Keratinocyte (primary cell): ENCODE data around the gene CCL1.

Experiments
- CTCF ChIP-seq, 3 experiments: IDR thresholded peaks in 1 of 3; conservative IDR thresholded peaks in 1 of 3; optimal IDR thresholded peaks in 1 of 3; 2 replicates in 2 of 3; 3 replicates in 1 of 3; pipeline versions ENCODE3 to v1.5.1; 2011; ENCODE audit warnings: low read length in 3 of 3, mild to moderate bottlenecking in 3 of 3, moderate library complexity in 2 of 3, control low read depth in 1 of 3, inconsistent platforms in 1 of 3; ENCODE audit not compliant: insufficient read depth in 2 of 3; ENCODE audit errors: extremely low read depth in 1 of 3
- EZH2 ChIP-seq: IDR thresholded peaks from one replicate; pipeline ENCODE4 v1.6.1; 2012; ENCODE audit warnings: inconsistent platforms, mild to moderate bottlenecking, low read length, moderate library complexity

- TF ChIP-seq CTCF (optimal IDR thresholded peaks at IDR 0.05 in 1 of 3, IDR thresholded peaks at IDR 0.05 in 1 of 3, conservative IDR thresholded peaks at IDR 0.05 in 1 of 3; ENCODE audit: extremely low read depth in 1 of 3, insufficient read depth in 2 of 3, low read length in 3 of 3), result no peak
- TF ChIP-seq EZH2, result no peak
These were observed 4.4 kb downstream of the CCL1 start for GRCh38 chr17:34358631-34359030.
